Muscle of arm (tissue), 12 donors: ENCODE measurements around the gene CHKB. TPM values are rescaled to one million over a fixed set of nuclear protein-coding genes. Genes with fewer than 3 reads are reported as not detected.

Experiments used
- DNase-seq: peaks from one replicate; pipeline ENCODE4 v3.0.0-alpha.2; 2013
- polyA plus RNA-seq, 12 donors: library from polyadenylated mRNA; unstranded; fragments of 120-200 nt; gene quantifications; one replicate each; pipeline ENCODE4 v1.2.1, GENCODE V29; 2013; ENCODE audit not compliant: insufficient read length in 12 of 12

The CHKB gene
- polyA plus RNA-seq, 12 donors = 36.0 to 74.3 (median 47.3) TPM; not detected in 1

GRCh38 chr22:50532824-50533796, 49.5 kb downstream of the CHKB start:
- no peak for DNase-seq

DNA sequence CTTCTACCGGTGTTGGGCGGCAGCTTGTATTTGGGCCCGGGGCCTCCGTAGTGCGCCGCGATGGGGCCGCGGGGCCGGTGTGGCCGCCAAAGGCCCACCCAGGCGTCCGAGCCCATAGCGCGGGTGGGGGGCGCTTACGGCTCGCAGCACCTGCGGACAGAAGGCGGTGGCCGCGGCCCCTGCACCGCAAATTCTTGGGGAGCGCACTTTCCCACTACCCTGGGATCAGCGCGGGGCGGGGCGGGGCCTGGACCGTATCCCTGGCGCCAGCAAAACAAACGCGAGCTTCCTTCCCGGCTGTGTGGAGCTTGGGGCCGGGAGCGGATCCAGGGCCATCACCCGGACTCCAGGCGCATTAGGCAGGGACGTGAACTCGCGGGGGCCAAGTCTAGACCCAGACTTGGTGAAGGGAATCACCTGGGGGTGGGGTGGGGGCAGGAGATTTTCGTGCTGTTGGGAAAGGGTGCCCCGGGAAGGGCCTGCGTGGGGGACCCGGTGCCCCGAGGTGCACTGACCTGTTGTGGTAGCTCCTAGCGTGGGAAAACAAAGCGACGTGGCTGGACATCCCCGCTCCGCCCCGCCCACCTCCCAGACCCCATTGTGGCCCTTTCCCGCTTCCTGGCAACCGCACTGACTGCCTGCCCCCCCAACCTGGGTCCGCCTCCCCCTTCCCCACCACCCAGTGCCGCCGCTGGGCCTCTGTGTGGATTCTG, 50.5 kb downstream of the CHKB start:
- no peak for DNase-seq

GRCh38 chr22:50531546-50531961, 51.1 kb downstream of the CHKB start:
- no peak for DNase-seq

GRCh38 chr22:50530877-50531545, 51.6 kb downstream of the CHKB start:
- DNase-seq = no peak

- DNase-seq = no peak
These were observed 52.1 kb downstream of the CHKB start for GRCh38 chr22:50530580-50530876.

- no peak for DNase-seq
These were observed 52.6 kb downstream of the CHKB start, which contains the start of gene TYMP for GRCh38 chr22:50529897-50530579. TSS of gene TYMP (minus strand) at chr22:50530012. CDS start at chr22:50529709, 303 bp downstream.

GRCh38 chr22:50529416-50529896, 53.2 kb downstream of the CHKB start:
- no peak for DNase-seq

Other genes with a start within 250 kb of the CHKB start
- gene PPP6R2, start 239.5 kb downstream of the CHKB start, polyA plus RNA-seq = 10 to 100 TPM in 11 of 12 donors, not detected in 1; 23.5 to 43.1 (median 30.7) TPM
- gene SBF1, start 107.8 kb downstream of the CHKB start, polyA plus RNA-seq = 10 to 100 TPM in 11 of 12 donors, not detected in 1; 28.1 to 48.3 (median 35.0) TPM
- 1 to 10 TPM in 1 of 12 donors, under 1 TPM in 9, not detected in 2; 0.16 to 1.6 (median 0.34) TPM for gene ADM2, start 101.3 kb downstream of the CHKB start, polyA plus RNA-seq
- under 1 TPM in 3 of 12 donors, not detected in 9; 0.16 to 0.20 (median 0.18) TPM for gene MIOX, start 96.0 kb downstream of the CHKB start, polyA plus RNA-seq
- 10 to 100 TPM in 11 of 12 donors, not detected in 1; 26.3 to 67.1 (median 33.1) TPM for gene LMF2, start 75.1 kb downstream of the CHKB start, polyA plus RNA-seq
- 10 to 100 TPM in 11 of 12 donors, not detected in 1; 22.0 to 33.1 (median 29.8) TPM for gene NCAPH2, start 74.6 kb downstream of the CHKB start, polyA plus RNA-seq
- gene SCO2, start 57.3 kb downstream of the CHKB start, polyA plus RNA-seq = 1 to 10 TPM in 7 of 12 donors, under 1 TPM in 1, not detected in 4; 0.28 to 4.3 (median 2.0) TPM
- gene TYMP, start 52.8 kb downstream of the CHKB start, polyA plus RNA-seq = 10 to 100 TPM in 1 of 12 donors, 1 to 10 TPM in 10, not detected in 1; 1.9 to 25.0 (median 2.9) TPM
- gene KLHDC7B, start 37.0 kb downstream of the CHKB start, polyA plus RNA-seq = under 1 TPM in 2 of 12 donors, not detected in 10; 0.09 to 0.17 TPM
- not detected for gene SYCE3, start 19.9 kb downstream of the CHKB start, polyA plus RNA-seq
- gene CPT1B, start 4.4 kb downstream of the CHKB start, polyA plus RNA-seq = 10 to 100 TPM in 11 of 12 donors, not detected in 1; 22.1 to 61.0 (median 35.1) TPM
- 1 to 10 TPM in 1 of 12 donors, under 1 TPM in 10, not detected in 1; 0.11 to 3.1 (median 0.43) TPM for gene MAPK8IP2, start 17.9 kb upstream of the CHKB start, polyA plus RNA-seq
- 10 to 100 TPM in 11 of 12 donors, not detected in 1; 10.4 to 22.9 (median 13.4) TPM for gene ARSA, start 45.3 kb upstream of the CHKB start, polyA plus RNA-seq
- 10 to 100 TPM in 11 of 12 donors, not detected in 1; 10.7 to 26.1 (median 14.6) TPM for gene SHANK3, start 90.0 kb upstream of the CHKB start, polyA plus RNA-seq
- under 1 TPM in 7 of 12 donors, not detected in 5; 0.15 to 0.58 (median 0.32) TPM for gene ACR, start 155.4 kb upstream of the CHKB start, polyA plus RNA-seq
- gene RABL2B, start 200.8 kb upstream of the CHKB start, polyA plus RNA-seq = 10 to 100 TPM in 11 of 12 donors, not detected in 1; 16.8 to 48.7 (median 20.0) TPM